CD4-positive, alpha-beta T cell treated with Interleukin-6 for 4 hours (primary cell): ENCODE results near the gene DYNLRB2.
A peak's percentile ranks its signal among the peaks of the same experiment; 100 is the strongest.

ENCODE experiments used
- DNase-seq: peaks from one replicate; pipeline ENCODE4 v3.0.0-alpha.2; 2020; ENCODE audit warnings: mixed read lengths

DYNLRB2 gene

GRCh38 chr16:80554033-80554432 is 13.2 kb downstream of the DYNLRB2 start:
- no peak for DNase-seq

GRCh38 chr16:80556481-80556880 is 15.7 kb downstream of the DYNLRB2 start:
- no peak for DNase-seq

GRCh38 chr16:80557037-80557436 is 16.2 kb downstream of the DYNLRB2 start:
- no peak for DNase-seq

- DNase-seq: no peak
Observed at GRCh38 chr16:80559369-80559768, 18.6 kb downstream of the DYNLRB2 start.

GRCh38 chr16:80563066-80563465 is 22.3 kb downstream of the DYNLRB2 start:
- DNase-seq: no peak

GRCh38 chr16:80564394-80564793 is 23.6 kb downstream of the DYNLRB2 start:
- peak; percentile 30 for DNase-seq

- DNase-seq: peak; percentile 72
Observed at GRCh38 chr16:80569440-80570105, 28.8 kb downstream of the DYNLRB2 start.

GRCh38 chr16:80570106-80570478 is 29.3 kb downstream of the DYNLRB2 start:
- no peak for DNase-seq

- DNase-seq: no peak
Observed at GRCh38 chr16:80573700-80574120, 32.9 kb downstream of the DYNLRB2 start.

- DNase-seq: no peak
Observed at GRCh38 chr16:80576343-80576912, 35.6 kb downstream of the DYNLRB2 start.

GRCh38 chr16:80577485-80578280 is 36.9 kb downstream of the DYNLRB2 start:
- DNase-seq: no peak

GRCh38 chr16:80580109-80580832 is 39.5 kb downstream of the DYNLRB2 start:
- peak; percentile 67 for DNase-seq

GRCh38 chr16:80583466-80583865 is 42.7 kb downstream of the DYNLRB2 start:
- DNase-seq: no peak

GRCh38 chr16:80585764-80586163 is 45.0 kb downstream of the DYNLRB2 start:
- no peak for DNase-seq

GRCh38 chr16:80586476-80586875 is 45.7 kb downstream of the DYNLRB2 start:
- DNase-seq: no peak

- no peak for DNase-seq
Observed at GRCh38 chr16:80587071-80587470, 46.3 kb downstream of the DYNLRB2 start.

- DNase-seq: peak; percentile 22
Observed at GRCh38 chr16:80591071-80591915, 50.5 kb downstream of the DYNLRB2 start.

GRCh38 chr16:80592273-80592672 is 51.5 kb downstream of the DYNLRB2 start:
- DNase-seq: no peak

- no peak for DNase-seq
Observed at GRCh38 chr16:80594756-80595155, 54.0 kb downstream of the DYNLRB2 start.

- DNase-seq: no peak
Observed at GRCh38 chr16:80596507-80597207, 55.9 kb downstream of the DYNLRB2 start.

GRCh38 chr16:80599466-80599865 is 58.7 kb downstream of the DYNLRB2 start:
- no peak for DNase-seq
